ENCODE measurements around the gene MRPL23.

The MRPL23 gene

GRCh38 chr11:1952806-1953482 lies 5.8 kb downstream of the MRPL23 start:
- DNase-seq (ENCODE audit: insufficient read length, low spot score) (no peak), FAIRE-seq (no peak)
- TF ChIP-seq, protein P1, sequence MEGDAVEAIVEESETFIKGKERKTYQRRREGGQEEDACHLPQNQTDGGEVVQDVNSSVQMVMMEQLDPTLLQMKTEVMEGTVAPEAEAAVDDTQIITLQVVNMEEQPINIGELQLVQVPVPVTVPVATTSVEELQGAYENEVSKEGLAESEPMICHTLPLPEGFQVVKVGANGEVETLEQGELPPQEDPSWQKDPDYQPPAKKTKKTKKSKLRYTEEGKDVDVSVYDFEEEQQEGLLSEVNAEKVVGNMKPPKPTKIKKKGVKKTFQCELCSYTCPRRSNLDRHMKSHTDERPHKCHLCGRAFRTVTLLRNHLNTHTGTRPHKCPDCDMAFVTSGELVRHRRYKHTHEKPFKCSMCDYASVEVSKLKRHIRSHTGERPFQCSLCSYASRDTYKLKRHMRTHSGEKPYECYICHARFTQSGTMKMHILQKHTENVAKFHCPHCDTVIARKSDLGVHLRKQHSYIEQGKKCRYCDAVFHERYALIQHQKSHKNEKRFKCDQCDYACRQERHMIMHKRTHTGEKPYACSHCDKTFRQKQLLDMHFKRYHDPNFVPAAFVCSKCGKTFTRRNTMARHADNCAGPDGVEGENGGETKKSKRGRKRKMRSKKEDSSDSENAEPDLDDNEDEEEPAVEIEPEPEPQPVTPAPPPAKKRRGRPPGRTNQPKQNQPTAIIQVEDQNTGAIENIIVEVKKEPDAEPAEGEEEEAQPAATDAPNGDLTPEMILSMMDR (IDR thresholded peaks at IDR 0.05; ENCODE audit: insufficient read depth, missing control alignments), result no peak

DNA sequence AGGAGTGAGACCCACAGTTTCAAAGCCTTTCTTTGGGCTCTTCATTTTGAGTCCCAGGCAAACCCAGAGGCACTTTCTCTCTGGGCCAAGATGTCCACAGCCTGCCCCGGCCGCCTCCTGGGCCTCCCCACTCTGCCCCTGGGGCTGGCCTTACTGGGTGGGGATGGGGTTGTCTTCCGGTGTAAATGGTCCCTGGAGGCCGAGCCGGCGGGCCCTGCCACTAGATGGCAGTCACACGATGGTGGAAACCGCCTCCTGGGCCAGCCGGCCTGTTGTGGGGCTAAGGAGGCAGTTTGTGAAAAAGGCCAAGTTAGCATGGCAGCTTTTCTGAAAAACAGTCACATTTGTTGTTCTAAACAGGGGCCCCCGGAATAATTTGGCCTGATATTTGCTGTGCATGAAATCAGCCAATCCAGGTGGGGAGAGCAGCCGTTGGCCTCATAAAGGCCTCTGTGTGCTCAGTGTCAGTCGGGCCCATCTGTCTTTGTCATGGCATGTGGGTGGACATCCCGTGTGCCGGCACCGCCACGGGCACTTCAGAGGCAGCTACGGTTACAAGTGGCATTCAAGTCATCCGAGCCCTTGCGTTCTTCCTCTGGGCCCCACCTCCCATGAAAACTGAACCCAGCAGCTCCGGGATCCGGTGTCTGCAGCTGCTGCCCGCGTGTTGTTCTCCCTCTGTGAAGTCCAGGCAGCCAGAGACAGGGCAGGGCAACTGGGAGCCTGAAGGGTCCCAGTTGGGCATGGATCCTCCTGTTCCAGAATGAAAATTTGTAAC lies 6.5 kb downstream of the MRPL23 start:
- DNase-seq (ENCODE audit: insufficient read length, low spot score), result no peak
- FAIRE-seq, result no peak

DNA sequence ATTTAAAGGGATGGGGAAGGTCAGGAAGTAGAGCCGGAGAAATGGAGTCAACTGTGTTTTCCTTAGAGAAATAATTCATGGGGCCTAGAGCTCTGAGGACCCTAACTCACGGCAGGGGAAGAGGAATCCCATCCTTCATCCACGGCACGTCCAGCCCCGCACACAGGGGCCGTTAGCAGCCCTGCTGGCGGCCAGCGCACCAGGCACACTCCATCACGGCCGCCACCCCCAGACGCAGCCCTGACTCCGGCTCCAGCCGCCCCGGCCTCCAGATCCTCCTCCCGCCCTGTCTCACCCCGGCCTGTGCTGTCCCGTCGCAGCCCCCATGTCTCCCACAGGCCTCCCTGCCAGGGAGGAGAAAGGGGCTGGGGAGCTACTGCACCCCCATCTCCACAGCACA lies 11.2 kb downstream of the MRPL23 start:
- DNase-seq (ENCODE audit: insufficient read length, low spot score) (no peak), FAIRE-seq (no peak)
- TF ChIP-seq, protein P1 (IDR thresholded peaks at IDR 0.05; ENCODE audit: insufficient read depth, missing control alignments), result no peak

More for the DNA sequence above, 6.5 kb downstream of the MRPL23 start:
- TF ChIP-seq, protein P1 (IDR thresholded peaks at IDR 0.05; ENCODE audit: insufficient read depth, missing control alignments), result no peak

DNA sequence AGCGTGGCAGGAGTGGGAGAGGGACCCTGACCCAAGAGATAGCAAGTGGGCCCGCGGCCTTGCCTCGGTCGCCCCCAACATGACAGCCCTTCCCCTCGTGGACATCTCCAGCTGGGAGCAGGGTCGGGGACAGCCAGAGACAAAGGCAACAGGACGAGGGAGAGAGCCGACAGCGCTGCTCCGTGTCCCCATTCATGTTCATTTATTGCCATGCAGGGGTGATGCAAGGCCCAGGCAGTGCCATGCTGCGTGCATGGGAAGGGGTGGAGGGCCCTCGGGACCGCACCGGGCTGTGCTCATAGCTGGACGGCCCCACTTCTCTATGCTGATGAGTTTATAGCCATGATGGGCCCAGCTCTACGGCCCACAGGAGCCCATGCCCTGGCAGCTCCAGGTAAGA lies 12.7 kb downstream of the MRPL23 start:
- TF ChIP-seq, protein P1 (IDR thresholded peaks at IDR 0.05; ENCODE audit: insufficient read depth, missing control alignments), result no peak
- DNase-seq (ENCODE audit: insufficient read length, low spot score) (no peak), FAIRE-seq (no peak)

DNA sequence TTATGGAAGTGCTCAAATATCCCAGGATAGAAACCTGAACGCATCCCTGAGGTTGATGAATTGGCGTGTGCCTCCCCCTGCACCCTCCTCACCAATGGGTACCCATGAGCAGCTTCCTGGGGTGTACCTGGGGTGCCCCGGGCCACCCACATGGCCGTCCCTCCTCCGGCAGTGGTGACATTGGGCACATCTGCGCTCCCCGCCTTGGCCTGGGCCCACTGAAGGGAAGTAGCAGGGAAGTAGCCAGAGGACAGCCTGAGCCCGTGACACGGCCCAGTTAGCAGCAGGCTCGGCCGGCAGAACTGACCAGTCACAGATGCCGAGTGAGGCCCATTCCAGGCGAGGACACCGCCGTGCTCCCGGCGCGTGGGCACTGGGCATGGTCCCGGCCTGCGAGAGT lies 16.7 kb downstream of the MRPL23 start:
- FAIRE-seq (no peak), DNase-seq (ENCODE audit: insufficient read length, low spot score) (no peak)
- TF ChIP-seq, protein P1 (IDR thresholded peaks at IDR 0.05; ENCODE audit: insufficient read depth, missing control alignments), result no peak

DNA sequence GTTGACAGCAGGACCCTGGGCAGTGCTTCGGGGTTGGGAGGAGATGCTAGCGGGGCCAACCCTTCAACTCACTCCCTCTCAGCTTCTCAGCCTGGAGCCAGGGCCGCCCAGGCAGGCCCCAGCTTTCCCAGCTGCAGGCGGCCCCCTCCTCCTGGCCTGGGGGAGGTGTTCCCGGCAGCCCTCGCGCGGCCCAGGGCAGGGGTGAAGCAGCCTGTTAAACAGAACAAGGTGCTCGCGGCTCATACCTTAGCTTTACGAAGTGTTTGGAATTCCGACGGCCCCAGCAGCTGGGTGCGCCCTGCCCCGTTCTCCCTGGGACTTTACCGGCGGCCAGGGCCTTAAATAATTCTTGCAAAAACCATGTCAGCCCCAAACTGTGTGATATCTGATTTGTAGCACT lies 17.2 kb downstream of the MRPL23 start:
- FAIRE-seq (no peak), DNase-seq (ENCODE audit: insufficient read length, low spot score) (no peak)
- TF ChIP-seq, protein P1 (IDR thresholded peaks at IDR 0.05; ENCODE audit: insufficient read depth, missing control alignments), result no peak

DNA sequence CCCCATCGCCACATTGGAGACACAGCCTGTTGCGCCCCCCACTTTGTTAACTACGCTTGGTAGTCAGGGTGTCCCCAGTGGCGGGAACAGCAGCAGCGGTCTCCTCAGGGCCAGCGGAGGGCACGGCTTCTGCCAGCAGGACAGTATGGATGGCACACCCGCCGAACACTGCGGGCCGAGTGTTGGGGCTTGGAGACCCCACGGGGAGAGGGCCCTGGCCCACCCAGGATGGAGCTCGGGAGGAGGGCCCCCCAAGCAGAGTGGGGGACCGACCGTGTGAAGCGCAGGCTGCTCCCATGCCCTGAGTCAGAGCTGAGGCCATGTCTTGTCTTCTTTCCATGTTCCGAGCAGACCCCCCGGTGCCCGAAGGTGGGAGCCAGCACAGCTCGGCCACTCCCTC lies 17.8 kb downstream of the MRPL23 start:
- DNase-seq (ENCODE audit: insufficient read length, low spot score), result no peak
- no peak for FAIRE-seq
- TF ChIP-seq, protein P1 (IDR thresholded peaks at IDR 0.05; ENCODE audit: insufficient read depth, missing control alignments), result no peak
